GM12878 (cell line): ENCODE data around the gene EYS. TPM values are rescaled to one million over a fixed set of nuclear protein-coding genes. Genes with fewer than 3 reads are reported as not detected.

Experiments
- ATAC-seq: fragments of 200-7000 bp; cut with Tn5 transposase; 3 replicates; pipeline ENCODE4 v1.9.1; 2020; ENCODE audit warnings: mild to moderate bottlenecking, moderate library complexity
- BruUV-seq: library from RNA; stranded (reverse); fragments of 400-500 nt; replicated peaks from 2 replicates; lab custom pipeline; 2021; lab: Mats Ljungman, UMichigan
- CTCF ChIA-PET: fragments of 300-600 bp; sonication (Branson Sonifier 250); formaldehyde crosslinking; extraction: SDS; loops from one replicate; lab custom pipeline; 2021; ENCODE audit warnings: inconsistent platforms; lab: Yijun Ruan, JAX
- POLR2A ChIA-PET: fragments of 350-600 bp; formaldehyde crosslinking; extraction: SDS; loops from one replicate; lab custom pipeline; 2021; ENCODE audit warnings: inconsistent platforms; lab: Charles Lee
- RAD21 ChIA-PET: fragments of 300-600 bp; sonication (Branson Sonifier 250); formaldehyde crosslinking; loops from one replicate; lab custom pipeline; 2023; ENCODE audit warnings: antibody characterized with exemption; ENCODE audit not compliant: unreplicated experiment; lab: Charles Lee
- SMC1A ChIA-PET: fragments of 300-600 bp; sonication (Branson Sonifier 250); formaldehyde crosslinking; loops from one replicate; lab custom pipeline; 2023; ENCODE audit not compliant: unreplicated experiment, uncharacterized antibody; lab: Charles Lee
- DNase-seq: peaks from one replicate; pipeline ENCODE4 v3.0.0-alpha.2; 2011; ENCODE audit warnings: low read depth, low spot score
- FAIRE-seq: peaks from 3 replicates; lab custom pipeline; 2011; peaks lifted over from hg19 to GRCh38; lab: Jason Lieb, UNC
- H2AFZ ChIP-seq: 2 replicates; pipeline ENCODE4 v1.6.0; 2011; ENCODE audit warnings: low read depth, low read length, control low read depth; ENCODE audit not compliant: control insufficient read depth
- H3K27ac ChIP-seq: 2 replicates; pipeline ENCODE4 v1.5.1; 2011; ENCODE audit warnings: control low read depth; ENCODE audit not compliant: control insufficient read depth, insufficient read depth
- H3K27me3 ChIP-seq, 2 experiments: replicated peaks in 1 of 2; 2 replicates each; pipeline versions ENCODE4 v1.6.0 to v1.6.1; 2011; ENCODE audit warnings: low read length in 1 of 2; ENCODE audit not compliant: control insufficient read depth in 2 of 2, insufficient read depth in 2 of 2
- H3K36me3 ChIP-seq, 2 experiments: 2 replicates each; pipeline ENCODE4 v1.5.1; 2011; ENCODE audit warnings: low read length in 1 of 2; ENCODE audit not compliant: control insufficient read depth in 2 of 2, insufficient read depth in 2 of 2
- H3K4me1 ChIP-seq: 2 replicates; pipeline ENCODE4 v1.6.1; 2011; ENCODE audit warnings: mild to moderate bottlenecking, low read length, moderate library complexity, mixed read lengths; ENCODE audit not compliant: control insufficient read depth, insufficient read depth
- H3K4me2 ChIP-seq: 2 replicates; pipeline ENCODE4 v1.6.0; 2011; ENCODE audit warnings: control low read depth; ENCODE audit not compliant: control insufficient read depth, insufficient read depth
- H3K4me3 ChIP-seq: fragments of 200-600 bp; sonication (generic); 2 replicates; pipeline ENCODE4 v1.5.1; 2016
- H3K79me2 ChIP-seq: 2 replicates; pipeline ENCODE4 v1.6.0; 2011; ENCODE audit warnings: low read length; ENCODE audit not compliant: control insufficient read depth, insufficient read depth
- H3K9ac ChIP-seq: 2 replicates; pipeline ENCODE4 v1.8.0; 2011; ENCODE audit warnings: low read length, control low read depth, mixed read lengths; ENCODE audit not compliant: control insufficient read depth, insufficient read depth
- H3K9me3 ChIP-seq: replicated peaks from 3 replicates; pipeline ENCODE4 v1.5.1; 2011; ENCODE audit warnings: mild to moderate bottlenecking, low read length; ENCODE audit not compliant: control insufficient read depth, insufficient read depth
- H4K20me1 ChIP-seq: 2 replicates; pipeline ENCODE4 v1.6.0; 2011; ENCODE audit not compliant: control insufficient read depth, insufficient read depth
- BCL11A ChIP-seq: IDR thresholded peaks from 2 replicates; pipeline ENCODE4 v1.6.1; 2011; ENCODE audit warnings: low read depth, low read length
- NR2C2 ChIP-seq: IDR thresholded peaks from 2 replicates; pipeline ENCODE4 v1.6.1; 2011; ENCODE audit warnings: borderline replicate concordance, low read depth; ENCODE audit not compliant: control insufficient read depth, insufficient read length
- NRF1 ChIP-seq: conservative IDR thresholded peaks from 2 replicates; pipeline ENCODE4 v1.6.1; 2011; ENCODE audit warnings: mild to moderate bottlenecking, low read depth, low read length, improper control_type of control experiment
- PAX5 ChIP-seq: IDR thresholded peaks from 2 replicates; pipeline ENCODE4 v1.6.1; 2011; ENCODE audit warnings: low read depth, low read length, borderline replicate concordance
- RELA ChIP-seq: fragments of 450-650 bp; IDR thresholded peaks from 2 replicates; pipeline ENCODE4 v1.8.0; 2014; ENCODE audit warnings: borderline replicate concordance; ENCODE audit not compliant: partially characterized antibody
- RUNX3 ChIP-seq: IDR thresholded peaks from 2 replicates; pipeline ENCODE4 v1.6.1; 2012; ENCODE audit warnings: low read length, inconsistent platforms
- SMAD1 ChIP-seq: fragments of 450-650 bp; IDR thresholded peaks from 2 replicates; pipeline ENCODE4 v1.6.1; 2018; ENCODE audit warnings: mild to moderate bottlenecking, low read depth; ENCODE audit not compliant: partially characterized antibody
- SPI1 ChIP-seq: IDR thresholded peaks from 2 replicates; pipeline ENCODE4 v1.6.1; 2011; ENCODE audit warnings: low read depth, mild to moderate bottlenecking, low read length, moderate library complexity, borderline replicate concordance; ENCODE audit not compliant: insufficient read depth
- SREBF2 ChIP-seq: IDR thresholded peaks from 2 replicates; pipeline ENCODE4 v1.6.1; 2012; ENCODE audit warnings: mild to moderate bottlenecking, low read length
- YBX1 ChIP-seq: fragments of 450-650 bp; IDR thresholded peaks from 2 replicates; pipeline ENCODE4 v1.6.1; 2016; ENCODE audit warnings: antibody characterized with exemption
- ZNF217 ChIP-seq: fragments of 450-650 bp; IDR thresholded peaks from 2 replicates; pipeline ENCODE4 v1.6.1; 2017; ENCODE audit warnings: antibody characterized with exemption, mild to moderate bottlenecking
- WGBS: methylation state at CpG from one replicate; pipeline ENCODE4 v1.1.6; 2016; ENCODE audit warnings: low lambda C conversion rate; ENCODE audit not compliant: insufficient replicate concordance, insufficient coverage; ENCODE audit errors: missing lambda C conversion rate; 5-methylcytosine and 5-hydroxymethylcytosine counted together
- in situ Hi-C: fragments of 300-500 bp; cut with MboI; formaldehyde crosslinking; loops from 9 replicates; pipeline ENCODE4 v1.14.3; 2018; ENCODE audit warnings: mixed read lengths
- intact Hi-C: fragments of 100-400 bp; cut with micrococcal nuclease; formaldehyde crosslinking; loops from one replicate; pipeline ENCODE4 v1.14.2; 2022; ENCODE audit not compliant: unreplicated experiment
- polyA plus RNA-seq, 11 experiments: library from polyadenylated mRNA; depleted of rRNA in 4 of 11; unstranded in 6 of 11; stranded (reverse) in 5 of 11; fragments of >200 nt; fragmentation: Nextera tagmentation in 4 of 11; fragmentation: Illumina TruSeq in 1 of 11; extraction: Ambion mirVana in 4 of 11; extraction: Trizol in 1 of 11; gene quantifications; 1 replicate in 1 of 11; 2 replicates in 10 of 11; pipeline versions ENCODE4 v1.2.1 to v1.2.3, GENCODE V29; 2011 to 2016; ENCODE audit warnings: inconsistent platforms in 2 of 11, missing spikeins in 2 of 11, low read depth in 1 of 11
- total RNA-seq, 4 experiments: library from RNA; depleted of rRNA in 3 of 4; stranded (reverse); fragments of >200 nt in 3 of 4; fragmentation: Illumina TruSeq in 1 of 4; extraction: Trizol in 1 of 4; gene quantifications; 2 replicates each; pipeline versions ENCODE4 v1.2.1 to v1.2.3, GENCODE V29; 2013 to 2021
- TF ChIP-seq, protein P1 (sequence below): IDR thresholded peaks from 2 replicates; pipeline ENCODE4 v1.6.1; 2012; ENCODE audit warnings: low read depth, low read length, improper control_type of control experiment
- TF ChIP-seq, protein P2 (sequence below): fragments of 150-350 bp; IDR thresholded peaks from 2 replicates; pipeline ENCODE4 v1.6.1; 2016; ENCODE audit warnings: low read depth, low read length
- TF ChIP-seq, protein P3 (sequence below): IDR thresholded peaks from 2 replicates; pipeline ENCODE4 v1.6.1; 2011; ENCODE audit warnings: mild to moderate bottlenecking, low read depth, low read length, moderate library complexity; ENCODE audit not compliant: insufficient replicate concordance

The EYS gene
- total and polyA plus RNA-seq, 10 of the 15 experiments (the other 5 are each of a cell fraction or from before 2014, with no cell fraction given), result under 0.01 to 0.14 (median 0.02) TPM; not detected in 1

DNA sequence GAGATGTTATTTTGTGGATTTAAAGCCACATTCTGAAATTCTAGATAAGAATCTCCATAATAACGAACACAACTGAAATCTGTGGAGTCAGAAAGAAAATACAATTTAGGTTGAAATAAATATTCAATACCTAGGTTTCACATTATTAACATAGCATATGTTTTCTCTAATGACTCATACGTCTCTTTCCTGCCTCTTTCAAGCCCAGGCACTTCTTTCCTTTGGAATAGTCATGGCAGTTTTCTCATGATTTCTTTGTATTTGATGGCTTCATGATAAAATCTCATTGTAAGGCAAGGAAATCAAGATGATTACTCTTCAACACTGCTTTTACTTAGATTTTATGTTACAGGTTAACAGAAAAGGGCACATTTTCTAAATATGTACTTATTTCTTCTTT lies 1267.8 kb downstream of the EYS start:
- DNase-seq (no peak), ATAC-seq (no peak), FAIRE-seq (no peak)
- intact Hi-C loops (no loop called here), in situ Hi-C loops (no loop called here)
- Histone ChIP-seq H3K36me3 (no peaks in the 10 kb centered on the region), H3K9me3 (no peaks in the 10 kb centered on the region), H3K79me2 (no peaks in the 10 kb centered on the region), H2AFZ (no peak overlapping the region), H3K4me2 (no peak overlapping the region), H3K27ac (no peak overlapping the region), H4K20me1 (no peaks in the 10 kb centered on the region), H3K4me1 (no peaks in the 10 kb centered on the region), H3K9ac (no peak overlapping the region), H3K27me3 (no peaks in the 10 kb centered on the region), H3K4me3 (no peak overlapping the region)
- WGBS, result 3% methylated on average over 2 of the region's 2 CpGs
- ChIA-PET POLR2A (no interaction called here), SMC1A (interaction anchor here (0.6 kb wide), 1 partner anchor 1152 kb away, joined by 3 read pairs; no protein-coding TSS in a partner anchor), CTCF (interaction anchor here (1.1 kb wide), 1 partner anchor 637 kb away, joined by 4 read pairs; no protein-coding TSS in a partner anchor), RAD21 (no interaction called here)
- TF ChIP-seq YBX1 (no peak), RUNX3 (no peak), SMAD1 (no peak), BCL11A (no peak)
- no TSS peak for BruUV-seq

DNA sequence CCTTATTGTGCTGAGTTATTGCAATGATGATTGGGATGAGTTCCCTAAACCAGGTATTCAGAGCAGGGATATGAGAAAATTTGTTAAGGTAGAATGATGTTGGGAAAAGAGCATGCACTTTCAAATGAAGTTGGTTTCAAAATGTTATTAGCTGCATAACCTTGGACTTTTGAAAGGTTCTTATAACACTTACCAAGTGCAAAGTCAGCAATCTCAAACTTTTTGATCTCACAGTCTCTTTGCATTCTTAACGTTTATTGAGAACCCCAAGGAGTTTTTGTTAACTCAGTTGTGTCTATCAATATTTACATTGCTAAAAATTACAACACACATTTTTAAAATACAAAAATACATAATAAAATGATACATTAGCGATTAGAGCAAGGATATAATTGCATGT lies 1269.0 kb downstream of the EYS start:
- no peaks in the 10 kb centered on the region for H3K9me3 ChIP-seq
- H3K4me2 ChIP-seq, result no peak overlapping the region
- no peak for FAIRE-seq
- ChIA-PET POLR2A (no interaction called here), SMC1A (no interaction called here), RAD21 (no interaction called here), CTCF (interaction anchor here (1.1 kb wide), 1 partner anchor 636 kb away, joined by 4 read pairs; no protein-coding TSS in a partner anchor)
- no peak for DNase-seq
- no TSS peak for BruUV-seq
- no peak overlapping the region for H3K9ac ChIP-seq
- no peaks in the 10 kb centered on the region for H3K27me3 ChIP-seq
- no peak overlapping the region for H3K4me3 ChIP-seq
- no peaks in the 10 kb centered on the region for H4K20me1 ChIP-seq
- no peaks in the 10 kb centered on the region for H3K36me3 ChIP-seq
- intact Hi-C loops, result no loop called here
- H2AFZ ChIP-seq, result no peak overlapping the region
- H3K4me1 ChIP-seq, result no peaks in the 10 kb centered on the region
- in situ Hi-C loops, result no loop called here
- H3K79me2 ChIP-seq, result no peaks in the 10 kb centered on the region
- no peak overlapping the region for H3K27ac ChIP-seq
- ATAC-seq, result no peak
- 19% methylated on average over 2 of the region's 2 CpGs for WGBS
- TF ChIP-seq, protein P1, sequence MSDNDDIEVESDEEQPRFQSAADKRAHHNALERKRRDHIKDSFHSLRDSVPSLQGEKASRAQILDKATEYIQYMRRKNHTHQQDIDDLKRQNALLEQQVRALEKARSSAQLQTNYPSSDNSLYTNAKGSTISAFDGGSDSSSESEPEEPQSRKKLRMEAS, result no peak
- TF ChIP-seq SREBF2 (no peak), ZNF217 (no peak), SPI1 (no peak), PAX5 (no peak), RELA (no peak), NRF1 (no peak), NR2C2 (no peak)
- TF ChIP-seq, protein P2, sequence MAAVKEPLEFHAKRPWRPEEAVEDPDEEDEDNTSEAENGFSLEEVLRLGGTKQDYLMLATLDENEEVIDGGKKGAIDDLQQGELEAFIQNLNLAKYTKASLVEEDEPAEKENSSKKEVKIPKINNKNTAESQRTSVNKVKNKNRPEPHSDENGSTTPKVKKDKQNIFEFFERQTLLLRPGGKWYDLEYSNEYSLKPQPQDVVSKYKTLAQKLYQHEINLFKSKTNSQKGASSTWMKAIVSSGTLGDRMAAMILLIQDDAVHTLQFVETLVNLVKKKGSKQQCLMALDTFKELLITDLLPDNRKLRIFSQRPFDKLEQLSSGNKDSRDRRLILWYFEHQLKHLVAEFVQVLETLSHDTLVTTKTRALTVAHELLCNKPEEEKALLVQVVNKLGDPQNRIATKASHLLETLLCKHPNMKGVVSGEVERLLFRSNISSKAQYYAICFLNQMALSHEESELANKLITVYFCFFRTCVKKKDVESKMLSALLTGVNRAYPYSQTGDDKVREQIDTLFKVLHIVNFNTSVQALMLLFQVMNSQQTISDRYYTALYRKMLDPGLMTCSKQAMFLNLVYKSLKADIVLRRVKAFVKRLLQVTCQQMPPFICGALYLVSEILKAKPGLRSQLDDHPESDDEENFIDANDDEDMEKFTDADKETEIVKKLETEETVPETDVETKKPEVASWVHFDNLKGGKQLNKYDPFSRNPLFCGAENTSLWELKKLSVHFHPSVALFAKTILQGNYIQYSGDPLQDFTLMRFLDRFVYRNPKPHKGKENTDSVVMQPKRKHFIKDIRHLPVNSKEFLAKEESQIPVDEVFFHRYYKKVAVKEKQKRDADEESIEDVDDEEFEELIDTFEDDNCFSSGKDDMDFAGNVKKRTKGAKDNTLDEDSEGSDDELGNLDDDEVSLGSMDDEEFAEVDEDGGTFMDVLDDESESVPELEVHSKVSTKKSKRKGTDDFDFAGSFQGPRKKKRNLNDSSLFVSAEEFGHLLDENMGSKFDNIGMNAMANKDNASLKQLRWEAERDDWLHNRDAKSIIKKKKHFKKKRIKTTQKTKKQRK, result no peak
- TF ChIP-seq, protein P3, sequence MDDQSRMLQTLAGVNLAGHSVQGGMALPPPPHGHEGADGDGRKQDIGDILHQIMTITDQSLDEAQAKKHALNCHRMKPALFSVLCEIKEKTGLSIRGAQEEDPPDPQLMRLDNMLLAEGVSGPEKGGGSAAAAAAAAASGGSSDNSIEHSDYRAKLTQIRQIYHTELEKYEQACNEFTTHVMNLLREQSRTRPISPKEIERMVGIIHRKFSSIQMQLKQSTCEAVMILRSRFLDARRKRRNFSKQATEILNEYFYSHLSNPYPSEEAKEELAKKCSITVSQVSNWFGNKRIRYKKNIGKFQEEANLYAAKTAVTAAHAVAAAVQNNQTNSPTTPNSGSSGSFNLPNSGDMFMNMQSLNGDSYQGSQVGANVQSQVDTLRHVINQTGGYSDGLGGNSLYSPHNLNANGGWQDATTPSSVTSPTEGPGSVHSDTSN, result no peak
